ENCODE results near the gene ZNF362. TPM values are rescaled to one million over a fixed set of nuclear protein-coding genes. Genes with fewer than 3 reads are reported as not detected.

ZNF362 gene
- total and polyA plus RNA-seq, 2 of the 13 experiments (the other 11 are each of a cell fraction or from before 2014, with no cell fraction given): 8.3 to 14.2 TPM

DNA sequence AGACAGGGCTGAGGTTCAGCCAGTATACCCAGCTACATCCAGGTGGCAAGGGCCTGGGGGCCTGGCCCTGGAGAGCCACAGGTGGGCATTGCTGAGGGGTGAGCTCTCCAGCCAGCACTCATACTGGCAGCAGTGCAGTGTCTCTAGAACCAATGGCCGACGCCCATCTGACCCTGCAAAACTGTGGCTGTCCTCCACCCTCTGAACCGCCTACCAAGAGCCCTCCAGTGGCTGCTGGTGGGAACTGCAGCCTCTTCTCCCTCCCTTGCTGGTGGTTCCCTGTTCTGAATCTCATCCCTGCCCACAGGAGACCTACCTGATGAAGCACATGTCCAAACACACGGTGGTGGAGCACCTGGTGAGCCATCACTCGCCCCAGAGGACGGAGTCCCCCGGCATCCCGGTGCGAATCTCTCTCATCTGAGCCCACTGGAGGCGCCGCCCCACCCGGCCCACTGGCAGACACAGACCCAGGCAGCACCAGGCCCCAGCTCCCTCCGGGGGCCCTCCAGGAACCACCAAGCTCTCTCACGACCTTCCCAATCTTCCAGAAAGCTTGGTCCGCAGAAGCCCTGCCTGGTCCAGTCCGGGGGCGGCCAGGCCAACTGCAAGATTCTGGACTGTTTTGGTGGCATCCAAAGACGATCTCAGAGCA lies 42.5 kb downstream of the ZNF362 start (continued):
- no peak for TF ChIP-seq ZNF441 (CRISPR knock-in tag; IDR thresholded peaks at IDR 0.05; ENCODE audit: borderline replicate concordance)
- TF ChIP-seq, protein P1, sequence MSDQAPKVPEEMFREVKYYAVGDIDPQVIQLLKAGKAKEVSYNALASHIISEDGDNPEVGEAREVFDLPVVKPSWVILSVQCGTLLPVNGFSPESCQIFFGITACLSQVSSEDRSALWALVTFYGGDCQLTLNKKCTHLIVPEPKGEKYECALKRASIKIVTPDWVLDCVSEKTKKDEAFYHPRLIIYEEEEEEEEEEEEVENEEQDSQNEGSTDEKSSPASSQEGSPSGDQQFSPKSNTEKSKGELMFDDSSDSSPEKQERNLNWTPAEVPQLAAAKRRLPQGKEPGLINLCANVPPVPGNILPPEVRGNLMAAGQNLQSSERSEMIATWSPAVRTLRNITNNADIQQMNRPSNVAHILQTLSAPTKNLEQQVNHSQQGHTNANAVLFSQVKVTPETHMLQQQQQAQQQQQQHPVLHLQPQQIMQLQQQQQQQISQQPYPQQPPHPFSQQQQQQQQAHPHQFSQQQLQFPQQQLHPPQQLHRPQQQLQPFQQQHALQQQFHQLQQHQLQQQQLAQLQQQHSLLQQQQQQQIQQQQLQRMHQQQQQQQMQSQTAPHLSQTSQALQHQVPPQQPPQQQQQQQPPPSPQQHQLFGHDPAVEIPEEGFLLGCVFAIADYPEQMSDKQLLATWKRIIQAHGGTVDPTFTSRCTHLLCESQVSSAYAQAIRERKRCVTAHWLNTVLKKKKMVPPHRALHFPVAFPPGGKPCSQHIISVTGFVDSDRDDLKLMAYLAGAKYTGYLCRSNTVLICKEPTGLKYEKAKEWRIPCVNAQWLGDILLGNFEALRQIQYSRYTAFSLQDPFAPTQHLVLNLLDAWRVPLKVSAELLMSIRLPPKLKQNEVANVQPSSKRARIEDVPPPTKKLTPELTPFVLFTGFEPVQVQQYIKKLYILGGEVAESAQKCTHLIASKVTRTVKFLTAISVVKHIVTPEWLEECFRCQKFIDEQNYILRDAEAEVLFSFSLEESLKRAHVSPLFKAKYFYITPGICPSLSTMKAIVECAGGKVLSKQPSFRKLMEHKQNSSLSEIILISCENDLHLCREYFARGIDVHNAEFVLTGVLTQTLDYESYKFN (CRISPR knock-in tag; conservative IDR thresholded peaks at IDR 0.05): no peak
- TF ChIP-seq ZNF737 (CRISPR knock-in tag; IDR thresholded peaks at IDR 0.05; ENCODE audit: borderline replicate concordance): no peak
- TF ChIP-seq POLR2G (IDR thresholded peaks at IDR 0.05; ENCODE audit: low read depth, low read length): no peak
- no peak for TF ChIP-seq SMAD9 (CRISPR knock-in tag; IDR thresholded peaks at IDR 0.05)
- peak; percentile 41 for TF ChIP-seq XRCC5 (optimal IDR thresholded peaks at IDR 0.05; ENCODE audit: low read length)
- TF ChIP-seq ZNF883 (CRISPR knock-in tag; IDR thresholded peaks at IDR 0.05; ENCODE audit: not compliant biosample characterization): no peak
- TF ChIP-seq ZSCAN22 (CRISPR knock-in tag; IDR thresholded peaks at IDR 0.05): peak; percentile 100
- no peak for TF ChIP-seq AKAP8 (CRISPR knock-in tag; IDR thresholded peaks at IDR 0.05)
- no peak for TF ChIP-seq ISL2 (CRISPR knock-in tag; IDR thresholded peaks at IDR 0.05)
- no peak for TF ChIP-seq NCOA5 (CRISPR knock-in tag; IDR thresholded peaks at IDR 0.05)
- TF ChIP-seq, protein P2, sequence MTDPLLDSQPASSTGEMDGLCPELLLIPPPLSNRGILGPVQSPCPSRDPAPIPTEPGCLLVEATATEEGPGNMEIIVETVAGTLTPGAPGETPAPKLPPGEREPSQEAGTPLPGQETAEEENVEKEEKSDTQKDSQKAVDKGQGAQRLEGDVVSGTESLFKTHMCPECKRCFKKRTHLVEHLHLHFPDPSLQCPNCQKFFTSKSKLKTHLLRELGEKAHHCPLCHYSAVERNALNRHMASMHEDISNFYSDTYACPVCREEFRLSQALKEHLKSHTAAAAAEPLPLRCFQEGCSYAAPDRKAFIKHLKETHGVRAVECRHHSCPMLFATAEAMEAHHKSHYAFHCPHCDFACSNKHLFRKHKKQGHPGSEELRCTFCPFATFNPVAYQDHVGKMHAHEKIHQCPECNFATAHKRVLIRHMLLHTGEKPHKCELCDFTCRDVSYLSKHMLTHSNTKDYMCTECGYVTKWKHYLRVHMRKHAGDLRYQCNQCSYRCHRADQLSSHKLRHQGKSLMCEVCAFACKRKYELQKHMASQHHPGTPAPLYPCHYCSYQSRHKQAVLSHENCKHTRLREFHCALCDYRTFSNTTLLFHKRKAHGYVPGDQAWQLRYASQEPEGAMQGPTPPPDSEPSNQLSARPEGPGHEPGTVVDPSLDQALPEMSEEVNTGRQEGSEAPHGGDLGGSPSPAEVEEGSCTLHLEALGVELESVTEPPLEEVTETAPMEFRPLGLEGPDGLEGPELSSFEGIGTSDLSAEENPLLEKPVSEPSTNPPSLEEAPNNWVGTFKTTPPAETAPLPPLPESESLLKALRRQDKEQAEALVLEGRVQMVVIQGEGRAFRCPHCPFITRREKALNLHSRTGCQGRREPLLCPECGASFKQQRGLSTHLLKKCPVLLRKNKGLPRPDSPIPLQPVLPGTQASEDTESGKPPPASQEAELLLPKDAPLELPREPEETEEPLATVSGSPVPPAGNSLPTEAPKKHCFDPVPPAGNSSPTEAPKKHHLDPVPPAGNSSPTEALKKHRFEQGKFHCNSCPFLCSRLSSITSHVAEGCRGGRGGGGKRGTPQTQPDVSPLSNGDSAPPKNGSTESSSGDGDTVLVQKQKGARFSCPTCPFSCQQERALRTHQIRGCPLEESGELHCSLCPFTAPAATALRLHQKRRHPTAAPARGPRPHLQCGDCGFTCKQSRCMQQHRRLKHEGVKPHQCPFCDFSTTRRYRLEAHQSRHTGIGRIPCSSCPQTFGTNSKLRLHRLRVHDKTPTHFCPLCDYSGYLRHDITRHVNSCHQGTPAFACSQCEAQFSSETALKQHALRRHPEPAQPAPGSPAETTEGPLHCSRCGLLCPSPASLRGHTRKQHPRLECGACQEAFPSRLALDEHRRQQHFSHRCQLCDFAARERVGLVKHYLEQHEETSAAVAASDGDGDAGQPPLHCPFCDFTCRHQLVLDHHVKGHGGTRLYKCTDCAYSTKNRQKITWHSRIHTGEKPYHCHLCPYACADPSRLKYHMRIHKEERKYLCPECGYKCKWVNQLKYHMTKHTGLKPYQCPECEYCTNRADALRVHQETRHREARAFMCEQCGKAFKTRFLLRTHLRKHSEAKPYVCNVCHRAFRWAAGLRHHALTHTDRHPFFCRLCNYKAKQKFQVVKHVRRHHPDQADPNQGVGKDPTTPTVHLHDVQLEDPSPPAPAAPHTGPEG (CRISPR knock-in tag; IDR thresholded peaks at IDR 0.05): no peak
- TF ChIP-seq RXRA (CRISPR knock-in tag; IDR thresholded peaks at IDR 0.05): no peak
- no peak for TF ChIP-seq ZFP62 (CRISPR knock-in tag; IDR thresholded peaks at IDR 0.05)
- no peak for TF ChIP-seq RAD51 (IDR thresholded peaks at IDR 0.05; ENCODE audit: borderline replicate concordance)
- no peak for TF ChIP-seq ZSCAN20 (CRISPR knock-in tag; IDR thresholded peaks at IDR 0.05; ENCODE audit: borderline replicate concordance)
- no peak for TF ChIP-seq MED1 (CRISPR knock-in tag; IDR thresholded peaks at IDR 0.05)
- no peak for TF ChIP-seq EED (CRISPR knock-in tag; IDR thresholded peaks at IDR 0.05)

All from HepG2 (cell line).